GM12872 (cell line): ENCODE measurements around the gene SARDH.

Experiments
- CTCF ChIP-seq: IDR thresholded peaks from 3 replicates; pipeline ENCODE4 v1.5.1; 2011; ENCODE audit warnings: low read depth, mild to moderate bottlenecking, low read length, moderate library complexity; ENCODE audit not compliant: insufficient read depth

The SARDH gene

DNA sequence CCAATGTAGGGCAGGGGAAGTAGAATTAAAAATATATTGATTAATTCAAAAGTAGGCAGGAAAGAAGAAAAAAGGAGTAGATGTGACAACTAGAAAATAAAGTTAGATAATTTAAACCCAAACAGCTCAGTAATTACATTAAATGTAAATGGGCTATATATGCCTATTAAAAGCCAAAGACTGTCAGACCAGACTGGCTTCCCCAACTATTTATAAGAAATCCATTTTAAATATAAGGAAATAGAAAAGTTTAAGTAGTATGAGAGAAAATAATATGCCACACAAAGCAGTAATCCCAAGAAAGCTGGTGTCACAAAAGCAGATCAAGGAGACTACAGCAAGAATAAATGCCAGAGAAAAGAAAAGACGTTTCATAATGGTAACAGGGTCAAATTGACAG is 28.9 kb upstream of the SARDH start:
- TF ChIP-seq CTCF = no peak

- TF ChIP-seq CTCF = no peak
These were observed 25.4 kb upstream of the SARDH start for GRCh38 chr9:133763272-133764183.

DNA sequence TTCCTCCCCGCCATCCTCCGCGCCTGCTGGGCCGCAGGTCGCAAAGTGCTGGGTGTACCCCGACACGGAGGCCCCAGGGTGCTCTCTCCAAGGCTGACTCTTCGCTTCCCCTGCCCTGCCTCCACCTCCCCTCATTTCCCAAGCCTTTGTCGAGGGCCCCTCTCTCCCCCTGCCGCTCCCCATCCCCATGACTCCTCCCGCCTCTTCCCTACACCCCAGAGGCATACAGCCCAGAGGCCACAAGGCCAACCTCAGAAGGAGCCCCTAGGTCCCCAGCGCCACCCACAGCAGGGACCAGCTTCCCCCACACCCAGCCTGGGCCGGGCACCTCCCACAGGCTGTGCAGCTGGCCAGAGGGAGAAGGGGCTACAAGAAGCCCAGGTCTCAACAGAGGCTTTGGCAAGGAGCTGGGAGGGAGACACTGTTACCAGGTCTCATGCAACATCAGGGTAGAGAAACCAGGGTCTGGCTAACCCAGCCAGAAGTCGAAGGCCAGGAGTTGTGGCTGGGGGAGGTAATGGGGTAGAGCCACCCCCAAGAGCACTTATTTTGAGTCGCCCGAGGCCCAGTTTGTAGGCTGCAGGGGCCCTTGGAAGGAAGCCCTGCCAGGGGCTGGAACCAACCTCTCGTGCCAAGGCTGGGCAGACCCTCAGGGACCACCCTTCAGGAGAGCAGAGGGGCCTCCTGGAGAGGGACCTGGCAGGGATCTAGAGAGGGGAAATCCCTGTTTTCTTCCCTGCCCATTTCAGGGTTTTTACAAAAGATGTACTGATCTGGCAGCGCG is 24.5 kb upstream of the SARDH start:
- TF ChIP-seq CTCF = no peak

- TF ChIP-seq CTCF = no peak
These were observed 23.6 kb upstream of the SARDH start for GRCh38 chr9:133761641-133762248.

- no peak for TF ChIP-seq CTCF
These were observed 22.6 kb upstream of the SARDH start for GRCh38 chr9:133760713-133761290.

- no peak for TF ChIP-seq CTCF
These were observed 21.8 kb upstream of the SARDH start for GRCh38 chr9:133759946-133760345.

GRCh38 chr9:133759146-133759900 is 21.2 kb upstream of the SARDH start:
- TF ChIP-seq CTCF = no peak
